ENCODE data around the gene SUGCT. TPM values are rescaled to one million over a fixed set of nuclear protein-coding genes. Genes with fewer than 3 reads are reported as not detected.
"Not testable (repeated sequence)": the region's sequence is repeated elsewhere in the genome, so short reads cannot be mapped to it uniquely, and the experiment has no call there.

SUGCT gene
- total RNA-seq, 2 donors from 2014 or later, result 0.66 to 0.80 TPM

GRCh38 chr7:40200791-40201190 is 66.0 kb downstream of the SUGCT start:
- Mint-ChIP-seq H3K4me3 (no peak overlapping the region), H3K27me3 (no peaks in the 10 kb centered on the region)
- ATAC-seq (replicated peaks), result no peak

GRCh38 chr7:40202851-40203250 is 68.0 kb downstream of the SUGCT start:
- H3K4me3 Mint-ChIP-seq, result no peak overlapping the region
- H3K4me1 Mint-ChIP-seq, result no peaks in the 10 kb centered on the region
- ATAC-seq (replicated peaks), result no peak
- H3K36me3 Mint-ChIP-seq (ENCODE audit: low read depth), result no peaks in the 10 kb centered on the region
- no peak overlapping the region for H3K27ac Mint-ChIP-seq
- no peaks in the 10 kb centered on the region for H3K9me3 Mint-ChIP-seq
- no peaks in the 10 kb centered on the region for H3K27me3 Mint-ChIP-seq

More at GRCh38 chr7:40200791-40201190, 66.0 kb downstream of the SUGCT start:
- H3K27ac Mint-ChIP-seq, result no peak overlapping the region
- no peaks in the 10 kb centered on the region for H3K36me3 Mint-ChIP-seq (ENCODE audit: low read depth)
- H3K4me1 Mint-ChIP-seq, result no peaks in the 10 kb centered on the region
- no peaks in the 10 kb centered on the region for H3K9me3 Mint-ChIP-seq

- no peaks in the 10 kb centered on the region for H3K27me3 Mint-ChIP-seq
- no peak overlapping the region for H3K4me3 Mint-ChIP-seq
- ATAC-seq (replicated peaks), result no peak
- H3K27ac Mint-ChIP-seq, result no peak overlapping the region
- H3K36me3 Mint-ChIP-seq (ENCODE audit: low read depth), result no peaks in the 10 kb centered on the region
- no peaks in the 10 kb centered on the region for H3K9me3 Mint-ChIP-seq
- H3K4me1 Mint-ChIP-seq, result no peaks in the 10 kb centered on the region
Measured at GRCh38 chr7:40204581-40204980, 69.8 kb downstream of the SUGCT start.

GRCh38 chr7:40205992-40206391 is 71.2 kb downstream of the SUGCT start:
- H3K4me3 Mint-ChIP-seq, result no peak overlapping the region

DNA sequence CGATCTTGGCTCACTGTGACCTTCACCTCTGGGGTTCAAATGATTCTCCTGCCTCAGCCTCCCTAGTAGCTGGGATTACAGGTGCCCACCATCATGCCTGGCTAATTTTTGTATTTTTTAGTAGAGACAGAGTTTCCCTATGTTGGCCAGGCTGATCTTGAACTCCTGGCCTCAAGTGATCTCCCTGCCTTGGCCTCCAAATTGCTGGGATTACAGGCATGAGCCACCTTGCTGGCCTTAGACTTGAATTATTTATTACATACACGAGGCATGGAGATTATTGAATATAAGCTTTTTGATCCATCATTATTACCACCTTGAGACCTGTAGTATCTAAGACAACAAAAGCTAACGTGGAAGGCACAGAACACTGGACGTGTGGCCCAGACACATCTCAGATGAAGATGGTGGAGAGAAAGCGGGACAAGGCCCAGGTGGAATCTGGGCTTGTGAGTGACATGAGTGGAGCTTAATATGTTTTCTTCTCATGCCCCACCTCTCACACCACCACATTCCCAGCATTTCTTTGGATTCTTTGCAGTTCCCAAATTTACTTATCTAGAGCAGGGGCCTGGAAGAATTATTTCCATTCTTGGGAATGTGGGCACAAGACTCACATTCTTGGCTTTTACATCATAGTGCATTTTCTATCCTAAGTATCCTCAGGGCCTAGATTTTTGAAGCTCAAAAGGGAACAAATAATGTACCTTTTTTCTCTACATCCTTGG is 76.6 kb downstream of the SUGCT start:
- no peak overlapping the region for H3K4me3 Mint-ChIP-seq
- H3K4me1 Mint-ChIP-seq, result no peaks in the 10 kb centered on the region
- no peak for ATAC-seq (replicated peaks)
- no peaks in the 10 kb centered on the region for H3K9me3 Mint-ChIP-seq
- no peaks in the 10 kb centered on the region for H3K36me3 Mint-ChIP-seq (ENCODE audit: low read depth)
- no peak overlapping the region for H3K27ac Mint-ChIP-seq
- no peaks in the 10 kb centered on the region for H3K27me3 Mint-ChIP-seq

More at GRCh38 chr7:40205992-40206391, 71.2 kb downstream of the SUGCT start:
- no peaks in the 10 kb centered on the region for H3K4me1 Mint-ChIP-seq
- no peaks in the 10 kb centered on the region for H3K27me3 Mint-ChIP-seq
- no peaks in the 10 kb centered on the region for H3K9me3 Mint-ChIP-seq
- H3K27ac Mint-ChIP-seq, result no peak overlapping the region
- no peaks in the 10 kb centered on the region for H3K36me3 Mint-ChIP-seq (ENCODE audit: low read depth)
- ATAC-seq (replicated peaks), result no peak

GRCh38 chr7:40213291-40213690 is 78.5 kb downstream of the SUGCT start:
- no peak for ATAC-seq (replicated peaks)
- no peaks in the 10 kb centered on the region for H3K9me3 Mint-ChIP-seq
- no peaks in the 10 kb centered on the region for H3K36me3 Mint-ChIP-seq (ENCODE audit: low read depth)
- H3K27ac Mint-ChIP-seq, result no peak overlapping the region
- no peaks in the 10 kb centered on the region for H3K4me1 Mint-ChIP-seq
- H3K4me3 Mint-ChIP-seq, result no peak overlapping the region
- no peaks in the 10 kb centered on the region for H3K27me3 Mint-ChIP-seq

GRCh38 chr7:40213856-40214255 is 79.1 kb downstream of the SUGCT start:
- H3K27ac Mint-ChIP-seq, result no peak overlapping the region
- ATAC-seq (replicated peaks), result no peak
- no peaks in the 10 kb centered on the region for H3K9me3 Mint-ChIP-seq
- no peaks in the 10 kb centered on the region for H3K4me1 Mint-ChIP-seq
- H3K4me3 Mint-ChIP-seq, result no peak overlapping the region
- H3K27me3 Mint-ChIP-seq, result no peaks in the 10 kb centered on the region
- H3K36me3 Mint-ChIP-seq (ENCODE audit: low read depth), result no peaks in the 10 kb centered on the region

DNA sequence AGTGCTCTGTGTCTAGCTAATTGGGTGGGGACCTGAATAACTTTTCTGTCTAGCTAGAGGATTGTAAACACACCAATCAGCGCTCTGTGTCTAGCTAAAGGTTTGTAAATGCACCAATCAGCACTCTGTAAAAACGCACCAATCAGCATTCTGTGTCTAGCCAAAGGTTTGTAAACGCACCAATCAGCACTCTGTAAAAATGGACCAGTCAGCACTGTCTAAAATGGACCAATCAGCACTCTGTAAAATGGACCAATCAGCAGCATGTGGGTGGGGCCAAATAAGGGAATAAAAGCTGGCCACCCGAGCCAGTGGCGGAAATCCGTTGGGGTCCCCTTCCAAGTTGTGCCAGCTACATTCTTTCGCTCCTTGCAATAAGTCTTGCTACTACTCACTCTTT is 83.8 kb downstream of the SUGCT start:
- H3K4me3 Mint-ChIP-seq; H3K4me1 Mint-ChIP-seq; ATAC-seq (replicated peaks); H3K36me3 Mint-ChIP-seq (ENCODE audit: low read depth); H3K27ac Mint-ChIP-seq; H3K27me3 Mint-ChIP-seq; H3K9me3 Mint-ChIP-seq: not testable (repeated sequence)

DNA sequence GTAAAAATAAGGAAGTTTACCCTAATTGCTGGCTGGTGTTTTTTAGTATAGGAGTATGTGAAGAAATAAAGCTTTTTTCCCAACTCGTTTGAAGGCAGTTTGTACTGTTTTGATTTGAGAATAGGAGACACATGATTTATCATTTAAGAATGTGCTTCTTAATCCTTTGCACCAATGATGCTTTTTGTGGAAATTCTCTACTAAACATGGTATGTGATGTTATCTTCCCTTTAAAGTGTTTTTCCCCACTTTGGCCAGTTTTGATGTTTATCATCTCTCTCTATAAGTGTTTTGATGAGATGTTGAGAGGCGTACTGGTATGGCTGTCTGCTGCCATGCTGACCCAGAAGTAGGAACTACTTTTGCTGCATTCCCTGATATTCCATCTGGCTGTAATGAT is 85.1 kb downstream of the SUGCT start:
- Mint-ChIP-seq H3K36me3 (ENCODE audit: low read depth) (no peaks in the 10 kb centered on the region), H3K27ac (no peak overlapping the region), H3K27me3 (no peaks in the 10 kb centered on the region), H3K9me3 (no peaks in the 10 kb centered on the region), H3K4me1 (no peaks in the 10 kb centered on the region), H3K4me3 (no peak overlapping the region)
- ATAC-seq (replicated peaks), result no peak

- no peaks in the 10 kb centered on the region for H3K9me3 Mint-ChIP-seq
- no peaks in the 10 kb centered on the region for H3K4me1 Mint-ChIP-seq
- no peaks in the 10 kb centered on the region for H3K27me3 Mint-ChIP-seq
- no peak overlapping the region for H3K27ac Mint-ChIP-seq
- ATAC-seq (replicated peaks), result no peak
- H3K4me3 Mint-ChIP-seq, result no peak overlapping the region
- no peaks in the 10 kb centered on the region for H3K36me3 Mint-ChIP-seq (ENCODE audit: low read depth)
Measured at GRCh38 chr7:40220421-40220911, 85.7 kb downstream of the SUGCT start.

GRCh38 chr7:40221836-40222235 is 87.0 kb downstream of the SUGCT start:
- H3K9me3 Mint-ChIP-seq, result no peaks in the 10 kb centered on the region
- H3K27ac Mint-ChIP-seq, result no peak overlapping the region
- no peaks in the 10 kb centered on the region for H3K36me3 Mint-ChIP-seq (ENCODE audit: low read depth)
- H3K4me3 Mint-ChIP-seq, result no peak overlapping the region
- H3K4me1 Mint-ChIP-seq, result no peaks in the 10 kb centered on the region
- ATAC-seq (replicated peaks), result no peak
- no peaks in the 10 kb centered on the region for H3K27me3 Mint-ChIP-seq

GRCh38 chr7:40223451-40224127 is 88.8 kb downstream of the SUGCT start:
- Mint-ChIP-seq H3K4me3 (no peak overlapping the region), H3K4me1 (no peaks in the 10 kb centered on the region), H3K36me3 (ENCODE audit: low read depth) (no peaks in the 10 kb centered on the region), H3K9me3 (no peaks in the 10 kb centered on the region), H3K27ac (no peak overlapping the region), H3K27me3 (no peaks in the 10 kb centered on the region)
- ATAC-seq (replicated peaks), result no peak

DNA sequence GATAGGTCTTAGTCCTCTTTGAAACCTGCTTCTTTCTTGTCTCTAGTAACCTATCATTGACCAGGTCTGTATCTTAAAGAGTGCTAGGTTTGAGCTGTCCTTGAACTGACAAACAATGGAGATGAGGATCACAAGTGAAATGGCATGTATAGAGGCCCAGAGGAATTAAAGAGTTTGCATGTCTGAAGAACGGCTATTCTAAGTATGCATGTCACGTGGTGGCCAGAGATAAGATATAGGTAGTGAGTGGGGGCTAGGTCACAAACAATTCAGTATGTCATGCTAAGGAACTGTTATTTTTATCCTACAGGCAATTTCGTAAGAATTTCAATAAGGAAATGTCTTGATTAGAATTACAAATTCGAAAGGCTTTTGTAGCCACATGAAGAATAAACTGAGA is 95.3 kb downstream of the SUGCT start:
- Mint-ChIP-seq H3K36me3 (ENCODE audit: low read depth) (no peaks in the 10 kb centered on the region), H3K27me3 (no peaks in the 10 kb centered on the region), H3K4me1 (no peaks in the 10 kb centered on the region), H3K27ac (no peak overlapping the region), H3K4me3 (no peak overlapping the region), H3K9me3 (no peaks in the 10 kb centered on the region)
- ATAC-seq (replicated peaks), result no peak

- ATAC-seq (replicated peaks), result no peak
- no peaks in the 10 kb centered on the region for H3K27me3 Mint-ChIP-seq
Measured at GRCh38 chr7:40231796-40232195, 97.0 kb downstream of the SUGCT start.

GRCh38 chr7:40232242-40232893 is 97.6 kb downstream of the SUGCT start:
- Mint-ChIP-seq H3K4me1 (no peaks in the 10 kb centered on the region), H3K27ac (no peak overlapping the region)

More at GRCh38 chr7:40231796-40232195, 97.0 kb downstream of the SUGCT start:
- H3K36me3 Mint-ChIP-seq (ENCODE audit: low read depth), result no peaks in the 10 kb centered on the region
- H3K4me3 Mint-ChIP-seq, result no peak overlapping the region
- no peak overlapping the region for H3K27ac Mint-ChIP-seq
- no peaks in the 10 kb centered on the region for H3K9me3 Mint-ChIP-seq
- H3K4me1 Mint-ChIP-seq, result no peaks in the 10 kb centered on the region

More at GRCh38 chr7:40232242-40232893, 97.6 kb downstream of the SUGCT start:
- Mint-ChIP-seq H3K36me3 (ENCODE audit: low read depth) (no peaks in the 10 kb centered on the region), H3K27me3 (no peaks in the 10 kb centered on the region), H3K4me3 (no peak overlapping the region), H3K9me3 (no peaks in the 10 kb centered on the region)
- ATAC-seq (replicated peaks), result no peak
